Measurements from ENCODE around the gene THTPA.

THTPA gene

GRCh38 chr14:23600806-23601205, 44.7 kb downstream of the THTPA start:
- no peak for TF ChIP-seq CTCF (IDR thresholded peaks at IDR 0.05; ENCODE audit: low read depth, low read length)
- no peak overlapping the region for H3K4me3 ChIP-seq (ENCODE audit: low read depth, low read length)

- no peak for TF ChIP-seq CTCF (IDR thresholded peaks at IDR 0.05; ENCODE audit: low read depth, low read length)
Observed at GRCh38 chr14:23601424-23601823, 45.4 kb downstream of the THTPA start.

GRCh38 chr14:23601845-23602180, 45.7 kb downstream of the THTPA start:
- no peak overlapping the region for H3K4me3 ChIP-seq (ENCODE audit: low read depth, low read length)
- TF ChIP-seq CTCF (IDR thresholded peaks at IDR 0.05; ENCODE audit: low read depth, low read length): no peak

More at GRCh38 chr14:23601424-23601823, 45.4 kb downstream of the THTPA start:
- H3K4me3 ChIP-seq (ENCODE audit: low read depth, low read length): no peak overlapping the region

- H3K4me3 ChIP-seq (ENCODE audit: low read depth, low read length): no peak overlapping the region
- TF ChIP-seq CTCF (IDR thresholded peaks at IDR 0.05; ENCODE audit: low read depth, low read length): no peak
Observed at GRCh38 chr14:23602181-23603095, 46.4 kb downstream of the THTPA start.

- no peak overlapping the region for H3K4me3 ChIP-seq (ENCODE audit: low read depth, low read length)
- TF ChIP-seq CTCF (IDR thresholded peaks at IDR 0.05; ENCODE audit: low read depth, low read length): no peak
Observed at GRCh38 chr14:23603103-23603502, 47.0 kb downstream of the THTPA start.

- no peak overlapping the region for H3K4me3 ChIP-seq (ENCODE audit: low read depth, low read length)
- no peak for TF ChIP-seq CTCF (IDR thresholded peaks at IDR 0.05; ENCODE audit: low read depth, low read length)
Observed at GRCh38 chr14:23604148-23604547, 48.1 kb downstream of the THTPA start.

- no peak overlapping the region for H3K4me3 ChIP-seq (ENCODE audit: low read depth, low read length)
- TF ChIP-seq CTCF (IDR thresholded peaks at IDR 0.05; ENCODE audit: low read depth, low read length): no peak
Observed at GRCh38 chr14:23604675-23605170, 48.7 kb downstream of the THTPA start.
